Measurements from ENCODE around the gene CCL24.
"Not testable (repeated sequence)": the region's sequence is repeated elsewhere in the genome, so short reads cannot be mapped to it uniquely, and the experiment has no call there.

Gene CCL24

DNA sequence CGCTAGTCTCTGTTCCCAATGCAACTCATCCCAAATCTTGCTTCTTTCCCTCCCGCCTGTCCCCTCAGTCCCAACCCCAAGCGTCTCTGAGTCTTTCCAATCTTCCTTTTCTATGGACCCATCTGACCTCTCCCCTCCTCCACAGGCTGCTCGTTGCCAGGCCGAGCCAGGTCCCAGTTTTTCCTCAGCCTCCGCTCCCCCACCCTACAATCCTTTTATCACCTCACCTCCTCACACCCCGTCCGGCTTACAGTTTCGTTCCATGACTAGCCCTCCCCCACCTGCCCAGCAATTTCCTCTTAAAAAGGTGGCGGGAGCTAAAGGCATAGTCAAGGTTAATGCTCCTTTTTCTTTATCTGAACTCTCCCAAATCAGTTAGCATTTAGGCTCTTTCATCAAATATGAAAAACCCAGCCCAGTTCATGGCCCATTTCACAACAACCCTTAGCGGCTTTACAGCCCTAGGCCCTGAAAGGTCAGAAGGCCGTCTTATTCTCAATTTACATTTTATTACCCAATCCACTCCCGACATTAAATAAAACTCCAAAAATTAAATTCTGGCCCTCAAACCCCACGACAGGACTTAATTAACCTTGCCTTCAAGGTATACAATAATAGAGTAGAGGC is 32.8 kb downstream of the CCL24 start:
- DNase-seq (ENCODE audit: low spot score), result not testable (repeated sequence)

DNA sequence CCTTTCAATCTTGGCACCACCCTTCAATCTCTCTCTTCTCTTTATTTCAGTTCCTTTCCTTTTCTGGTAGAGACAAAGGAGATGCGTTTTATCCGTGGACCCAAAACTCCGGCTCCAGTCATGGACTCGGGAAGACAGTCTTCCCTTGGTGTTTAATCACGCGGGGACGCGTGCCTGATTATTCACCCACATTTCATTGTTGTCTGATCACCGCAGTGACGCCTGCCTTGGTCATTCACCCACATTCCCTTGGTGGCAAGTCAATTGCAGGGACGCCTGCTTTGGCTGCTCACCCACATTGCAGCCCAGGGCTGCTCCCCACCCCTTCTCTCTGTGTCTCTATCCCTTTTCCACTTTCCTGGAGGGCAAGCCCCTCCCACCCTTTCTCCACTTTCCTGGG is 34.1 kb downstream of the CCL24 start:
- DNase-seq (ENCODE audit: low spot score), result not testable (repeated sequence)

DNA sequence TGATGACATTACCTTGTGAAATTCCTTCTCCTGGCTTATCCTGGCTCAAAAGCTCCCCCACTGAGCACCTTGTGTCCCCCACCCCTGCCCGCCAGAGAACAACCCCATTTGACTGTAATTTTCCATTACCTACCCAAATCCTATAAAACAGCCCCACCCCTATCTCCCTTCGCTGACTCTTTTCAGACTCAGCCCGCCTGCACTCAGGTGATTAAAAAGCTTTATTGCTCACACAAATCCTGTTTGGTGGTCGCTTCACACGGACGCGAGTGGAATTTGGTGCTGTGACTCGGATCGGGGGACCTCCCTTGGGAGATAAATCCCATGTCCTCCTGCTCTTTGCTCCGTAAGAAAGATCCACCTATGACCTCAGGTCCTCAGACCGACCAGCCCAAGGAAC is 34.6 kb downstream of the CCL24 start:
- not testable (repeated sequence) for DNase-seq (ENCODE audit: low spot score)

- no peak for DNase-seq (ENCODE audit: low spot score)
Observed at GRCh38 chr7:75776295-75776971, 37.2 kb downstream of the CCL24 start.

DNA sequence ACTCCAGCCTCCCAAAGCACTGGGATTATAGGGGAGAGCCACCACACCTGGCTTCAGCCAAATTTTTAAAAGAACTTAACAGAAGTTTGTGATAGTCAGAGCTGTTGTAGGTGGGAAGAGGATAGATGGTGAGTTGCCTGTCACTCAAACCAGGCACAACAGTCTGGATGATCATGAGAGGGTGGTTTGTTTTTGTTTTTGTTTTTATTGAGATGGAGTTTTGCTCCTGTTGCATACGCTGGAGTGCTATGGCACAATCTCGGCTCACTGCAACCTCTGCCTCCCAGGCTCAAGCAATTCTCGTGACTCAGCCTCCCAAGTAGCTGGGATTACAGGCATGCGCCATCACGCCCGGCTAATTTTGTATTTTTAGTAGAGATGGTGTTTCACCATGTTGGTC is 39.6 kb downstream of the CCL24 start:
- DNase-seq (ENCODE audit: low spot score), result not testable (repeated sequence)

- no peak for DNase-seq (ENCODE audit: low spot score)
Observed at GRCh38 chr7:75772081-75773077, 41.2 kb downstream of the CCL24 start, which contains the start of gene CCL26. CCL26 (minus strand) TSS chr7:75772211; CDS start chr7:75772176, 35 bp downstream.

DNA sequence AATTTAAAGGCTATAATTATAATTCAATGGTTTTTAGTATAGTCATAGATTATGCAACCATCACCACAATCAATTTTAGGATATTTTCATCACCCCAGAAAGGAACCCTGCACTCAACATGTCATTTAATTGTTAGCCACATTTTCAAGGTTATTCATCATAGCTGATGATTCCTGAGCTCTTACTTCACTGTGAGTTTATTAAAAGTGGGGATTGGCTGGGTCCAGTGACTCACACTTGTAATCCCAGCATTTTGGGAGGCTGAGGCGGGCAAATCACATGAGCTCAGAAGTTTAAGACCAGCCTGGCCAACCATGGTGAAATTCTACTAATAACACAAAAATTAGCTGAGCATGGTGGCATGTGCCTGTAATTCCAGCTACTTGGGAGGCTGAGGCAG is 42.4 kb downstream of the CCL24 start:
- no peak for DNase-seq (ENCODE audit: low spot score)

DNA sequence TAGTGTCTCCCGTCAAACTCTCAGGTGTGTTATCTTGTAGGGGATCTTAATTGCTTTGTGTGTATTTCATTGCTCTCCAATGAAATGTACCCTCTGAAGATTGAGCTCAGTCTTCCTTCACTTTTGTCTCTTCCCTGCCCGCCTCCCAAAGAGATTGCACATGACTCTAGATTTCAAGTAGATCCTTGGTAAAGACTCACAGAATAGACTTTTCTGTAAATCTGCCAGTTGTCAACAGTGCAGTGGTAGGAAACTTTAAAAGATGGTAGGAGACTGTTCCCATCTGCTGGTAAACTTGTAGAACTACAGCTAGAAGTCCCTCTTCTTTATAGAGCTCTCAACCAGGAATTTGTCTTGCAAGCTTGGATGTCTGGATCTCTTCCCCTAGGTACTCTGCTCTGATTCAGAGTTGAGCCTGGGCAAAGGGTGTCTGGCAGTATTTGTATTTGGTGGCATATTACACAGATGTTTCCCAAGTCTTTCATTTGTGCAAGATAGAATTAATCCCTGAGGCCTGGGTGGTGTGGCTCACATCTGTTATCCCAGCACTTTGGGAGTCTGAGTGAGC is 51.2 kb downstream of the CCL24 start:
- DNase-seq (ENCODE audit: low spot score), result peak; percentile 78

GRCh38 chr7:75761801-75762200 is 51.8 kb downstream of the CCL24 start:
- not testable (repeated sequence) for DNase-seq (ENCODE audit: low spot score)

Measured in cerebellar cortex (tissue), 1 donor.